Gastroesophageal sphincter (tissue), 3 donors: ENCODE data around the gene TYW1.
"Not testable (repeated sequence)": the region's sequence is repeated elsewhere in the genome, so short reads cannot be mapped to it uniquely, and the experiment has no call there.

ENCODE experiments used
- EP300 ChIP-seq: sonication (generic); formaldehyde crosslinking; IDR thresholded peaks from one replicate; pipeline ENCODE4 v1.6.1; 2017; ENCODE audit warnings: antibody characterized with exemption, mild to moderate bottlenecking
- TF ChIP-seq, protein P1 (sequence below), 4 experiments: fragments of 200-600 bp in 2 of 4; fragments of 450-650 bp in 2 of 4; sonication (generic) in 1 of 4; IDR thresholded peaks; one replicate each; pipeline ENCODE4 v1.5.1; 2017 to 2019; ENCODE audit warnings: antibody characterized with exemption in 4 of 4, mild to moderate bottlenecking in 2 of 4, moderate library complexity in 2 of 4

DNA sequence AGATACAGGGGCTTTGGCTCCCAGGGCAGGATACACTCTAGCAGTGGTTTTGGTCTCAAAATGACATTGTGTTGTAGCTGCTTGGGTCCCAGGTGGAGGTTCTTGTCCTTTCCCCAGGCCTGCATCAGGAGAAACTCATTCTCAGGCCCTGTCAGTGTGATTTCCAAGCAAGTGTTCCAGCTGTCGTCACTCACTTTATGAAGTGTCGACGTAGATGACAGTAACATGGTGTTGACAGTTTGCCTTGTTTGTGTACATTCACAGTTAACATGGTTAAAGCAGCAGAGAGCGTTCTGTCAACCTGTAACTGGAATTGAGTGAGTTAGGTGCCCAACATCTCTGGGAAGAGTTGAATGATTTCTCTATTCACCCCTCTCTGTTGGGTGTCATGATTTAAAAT is 86.2 kb downstream of the TYW1 start:
- TF ChIP-seq, protein P1, sequence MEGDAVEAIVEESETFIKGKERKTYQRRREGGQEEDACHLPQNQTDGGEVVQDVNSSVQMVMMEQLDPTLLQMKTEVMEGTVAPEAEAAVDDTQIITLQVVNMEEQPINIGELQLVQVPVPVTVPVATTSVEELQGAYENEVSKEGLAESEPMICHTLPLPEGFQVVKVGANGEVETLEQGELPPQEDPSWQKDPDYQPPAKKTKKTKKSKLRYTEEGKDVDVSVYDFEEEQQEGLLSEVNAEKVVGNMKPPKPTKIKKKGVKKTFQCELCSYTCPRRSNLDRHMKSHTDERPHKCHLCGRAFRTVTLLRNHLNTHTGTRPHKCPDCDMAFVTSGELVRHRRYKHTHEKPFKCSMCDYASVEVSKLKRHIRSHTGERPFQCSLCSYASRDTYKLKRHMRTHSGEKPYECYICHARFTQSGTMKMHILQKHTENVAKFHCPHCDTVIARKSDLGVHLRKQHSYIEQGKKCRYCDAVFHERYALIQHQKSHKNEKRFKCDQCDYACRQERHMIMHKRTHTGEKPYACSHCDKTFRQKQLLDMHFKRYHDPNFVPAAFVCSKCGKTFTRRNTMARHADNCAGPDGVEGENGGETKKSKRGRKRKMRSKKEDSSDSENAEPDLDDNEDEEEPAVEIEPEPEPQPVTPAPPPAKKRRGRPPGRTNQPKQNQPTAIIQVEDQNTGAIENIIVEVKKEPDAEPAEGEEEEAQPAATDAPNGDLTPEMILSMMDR (IDR thresholded peaks at IDR 0.05), result not testable (repeated sequence)
- TF ChIP-seq EP300, result not testable (repeated sequence)
